Thyroid gland (tissue), 4 donors: ENCODE data around the gene CREB3L2.

Source experiments
- CTCF ChIP-seq, 6 experiments: fragments of 200-600 bp in 3 of 6; fragments of 450-650 bp in 3 of 6; sonication (generic) in 3 of 6; IDR thresholded peaks; one replicate each; pipeline ENCODE4 v1.5.1; 2016 to 2019; ENCODE audit warnings: antibody characterized with exemption in 6 of 6, mild to moderate bottlenecking in 2 of 6, inconsistent platforms in 1 of 6, moderate library complexity in 1 of 6
- POLR2A ChIP-seq, 2 donors: fragments of 450-650 bp; IDR thresholded peaks; one replicate each; pipeline ENCODE4 v1.6.1; 2017; ENCODE audit warnings: antibody characterized with exemption in 2 of 2, mild to moderate bottlenecking in 2 of 2, moderate library complexity in 1 of 2

GRCh38 chr7:137839903-137840779 is 161.7 kb downstream of the CREB3L2 start:
- TF ChIP-seq POLR2A (IDR thresholded peaks at IDR 0.05), result no peak
- no peak for TF ChIP-seq CTCF (IDR thresholded peaks at IDR 0.05)
